ENCODE measurements around the gene CACNA1E. TPM values are rescaled to one million over a fixed set of nuclear protein-coding genes. Genes with fewer than 3 reads are reported as not detected.
"Not testable (repeated sequence)": the region's sequence is repeated elsewhere in the genome, so short reads cannot be mapped to it uniquely, and the experiment has no call there.

The CACNA1E gene
- polyA plus RNA-seq, 2 donors: 0.01 TPM; not detected in 1

DNA sequence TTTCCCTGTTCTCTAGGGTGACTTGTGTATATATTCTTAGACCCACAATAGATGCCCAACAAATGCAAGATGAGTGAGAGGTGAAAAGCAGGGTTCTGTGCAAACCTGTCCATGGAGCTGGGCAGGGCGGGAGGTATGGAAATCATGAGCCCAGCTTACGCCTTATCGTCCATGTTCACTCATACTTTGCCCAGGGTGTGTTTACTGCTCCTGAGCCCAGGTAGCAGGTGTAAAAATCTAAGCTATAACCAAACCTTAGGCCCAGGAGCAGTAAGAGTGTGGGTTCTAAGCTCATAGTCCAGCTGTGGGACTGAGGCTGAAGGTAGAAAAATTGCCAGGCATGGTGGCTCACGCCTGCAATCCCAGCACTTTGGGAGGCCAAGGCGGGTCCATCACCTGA, 48.1 kb downstream of the CACNA1E start:
- Histone ChIP-seq H3K36me3 (ENCODE audit: control insufficient read depth in 2 of 2, insufficient read depth in 2 of 2, low read length in 1 of 2) (no peaks in the 10 kb centered on the region), H3K27ac (ENCODE audit: low read depth in 2 of 2, low read length in 1 of 2) (no peak overlapping the region), H3K4me1 (ENCODE audit: control insufficient read depth in 2 of 2, insufficient read depth in 2 of 2, low read length in 1 of 2) (no peaks in the 10 kb centered on the region), H3K4me3 (ENCODE audit: low read depth in 1 of 2, low read length in 2 of 2) (no peak overlapping the region), H3K27me3 (ENCODE audit: control insufficient read depth in 1 of 2, insufficient read depth in 2 of 2, low read length in 2 of 2) (no peaks in the 10 kb centered on the region), H3K9me3 (ENCODE audit: control insufficient read depth in 2 of 2, insufficient read depth in 1 of 2, low read depth in 1 of 2, low read length in 1 of 2) (peaks cover 0 to 4% of the 10 kb centered on the region in 2 donors)
- WGBS, 2 donors: 78 to 94% methylated on average over 5 of the region's 5 CpGs

DNA sequence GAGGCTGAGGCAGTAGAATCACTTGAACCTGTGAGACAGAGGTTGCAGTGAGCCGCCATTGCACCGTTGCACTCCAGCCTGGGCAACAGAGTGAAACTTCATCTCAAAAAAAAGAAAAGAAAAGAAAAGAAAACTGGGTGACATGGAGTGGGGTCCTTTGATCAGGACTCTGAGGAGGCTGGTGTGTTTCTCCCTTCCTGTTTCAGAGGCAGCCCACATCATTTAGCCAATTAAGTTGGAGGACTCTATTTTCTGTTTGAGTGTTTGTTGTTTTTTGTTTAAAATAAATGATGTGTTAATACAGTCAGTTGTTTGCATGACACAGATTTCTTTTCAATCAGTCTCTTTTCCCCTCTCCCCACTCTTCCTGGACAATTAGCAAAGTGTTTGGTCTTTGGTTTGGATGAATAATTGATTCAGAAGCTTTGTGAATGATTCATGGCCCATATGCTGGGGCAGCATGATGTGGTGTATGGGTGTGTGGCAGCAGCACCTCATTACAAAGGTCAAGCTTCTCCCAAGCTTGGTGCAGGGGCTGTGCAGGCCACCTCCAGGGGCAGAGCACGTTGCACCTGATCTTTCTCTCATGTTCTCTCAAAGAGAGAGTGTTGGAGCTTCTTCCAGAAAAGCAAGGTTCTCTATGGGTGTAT, 48.8 kb downstream of the CACNA1E start:
- H3K36me3 ChIP-seq (ENCODE audit: control insufficient read depth in 2 of 2, insufficient read depth in 2 of 2, low read length in 1 of 2): no peaks in the 10 kb centered on the region
- WGBS, 2 donors: 72 to 74% methylated on average over 3 of the region's 3 CpGs
- no peaks in the 10 kb centered on the region for H3K4me1 ChIP-seq (ENCODE audit: control insufficient read depth in 2 of 2, insufficient read depth in 2 of 2, low read length in 1 of 2)
- no peak overlapping the region for H3K4me3 ChIP-seq (ENCODE audit: low read depth in 1 of 2, low read length in 2 of 2)
- peaks cover 0 to 8% of the 10 kb centered on the region in 2 donors for H3K9me3 ChIP-seq (ENCODE audit: control insufficient read depth in 2 of 2, insufficient read depth in 1 of 2, low read depth in 1 of 2, low read length in 1 of 2)
- peaks cover 0 to 4% of the 10 kb centered on the region in 2 donors for H3K27me3 ChIP-seq (ENCODE audit: control insufficient read depth in 1 of 2, insufficient read depth in 2 of 2, low read length in 2 of 2)
- H3K27ac ChIP-seq (ENCODE audit: low read depth in 2 of 2, low read length in 1 of 2): no peak overlapping the region

GRCh38 chr1:181538836-181539235, 55.5 kb downstream of the CACNA1E start:
- H3K36me3 ChIP-seq (ENCODE audit: control insufficient read depth in 2 of 2, insufficient read depth in 2 of 2, low read length in 1 of 2): no peaks in the 10 kb centered on the region
- no peaks in the 10 kb centered on the region for H3K4me1 ChIP-seq (ENCODE audit: control insufficient read depth in 2 of 2, insufficient read depth in 2 of 2, low read length in 1 of 2)
- no peak overlapping the region for H3K27ac ChIP-seq (ENCODE audit: low read depth in 2 of 2, low read length in 1 of 2)
- peaks cover 0 to 4% of the 10 kb centered on the region in 2 donors for H3K27me3 ChIP-seq (ENCODE audit: control insufficient read depth in 1 of 2, insufficient read depth in 2 of 2, low read length in 2 of 2)
- H3K4me3 ChIP-seq (ENCODE audit: low read depth in 1 of 2, low read length in 2 of 2): no peak overlapping the region
- WGBS, 2 donors: 60 to 72% methylated on average over 2 of the region's 2 CpGs
- H3K9me3 ChIP-seq (ENCODE audit: control insufficient read depth in 2 of 2, insufficient read depth in 1 of 2, low read depth in 1 of 2, low read length in 1 of 2): peaks cover 0 to 4% of the 10 kb centered on the region in 2 donors

DNA sequence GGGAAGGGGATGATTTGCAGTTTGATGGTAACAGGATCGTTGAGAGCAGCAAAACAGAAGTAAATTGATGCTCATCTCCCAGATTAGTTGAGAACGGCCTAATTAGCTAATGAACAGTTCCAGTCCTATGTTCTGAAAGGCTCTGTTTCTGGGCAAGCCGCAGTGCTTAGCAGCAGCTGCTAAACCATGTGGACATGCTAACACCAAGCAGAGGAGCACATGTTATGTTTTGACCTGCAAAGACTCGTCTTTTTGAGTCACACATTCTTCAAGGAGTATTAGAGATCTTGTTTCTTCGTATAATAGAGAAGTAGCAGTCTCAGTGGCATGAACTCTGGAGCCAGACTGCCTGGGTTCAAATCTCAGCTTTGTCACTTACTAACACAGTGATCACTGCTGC, 58.1 kb downstream of the CACNA1E start:
- Histone ChIP-seq H3K27me3 (ENCODE audit: control insufficient read depth in 1 of 2, insufficient read depth in 2 of 2, low read length in 2 of 2) (peaks cover 0 to 4% of the 10 kb centered on the region in 2 donors), H3K4me3 (ENCODE audit: low read depth in 1 of 2, low read length in 2 of 2) (no peak overlapping the region), H3K36me3 (ENCODE audit: control insufficient read depth in 2 of 2, insufficient read depth in 2 of 2, low read length in 1 of 2) (no peaks in the 10 kb centered on the region), H3K27ac (ENCODE audit: low read depth in 2 of 2, low read length in 1 of 2) (no peak overlapping the region), H3K4me1 (ENCODE audit: control insufficient read depth in 2 of 2, insufficient read depth in 2 of 2, low read length in 1 of 2) (no peaks in the 10 kb centered on the region), H3K9me3 (ENCODE audit: control insufficient read depth in 2 of 2, insufficient read depth in 1 of 2, low read depth in 1 of 2, low read length in 1 of 2) (peaks cover 0 to 4% of the 10 kb centered on the region in 2 donors)
- 37 to 56% methylated on average over 5 of the region's 5 CpGs for WGBS, 2 donors

DNA sequence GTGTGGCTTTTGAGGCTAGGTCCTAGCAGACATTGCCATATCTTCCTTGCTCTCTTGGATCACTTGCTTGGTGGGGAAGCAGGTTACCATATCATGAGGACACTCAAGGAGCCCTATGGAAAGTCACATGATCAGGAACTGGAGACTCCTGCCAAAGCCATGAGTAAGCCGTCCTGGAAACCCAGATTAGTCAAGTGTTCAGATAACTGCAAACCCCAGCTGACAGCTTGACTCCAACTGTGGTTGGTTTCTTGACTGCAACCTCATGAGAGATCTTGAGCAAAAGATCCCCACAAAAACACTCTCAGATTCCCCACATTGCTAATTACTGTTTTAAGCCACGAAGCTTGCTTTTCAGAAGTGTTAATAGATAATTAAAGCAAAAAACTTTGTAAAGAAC, 58.6 kb downstream of the CACNA1E start:
- Histone ChIP-seq H3K27ac (ENCODE audit: low read depth in 2 of 2, low read length in 1 of 2) (no peak overlapping the region), H3K4me3 (ENCODE audit: low read depth in 1 of 2, low read length in 2 of 2) (no peak overlapping the region), H3K9me3 (ENCODE audit: control insufficient read depth in 2 of 2, insufficient read depth in 1 of 2, low read depth in 1 of 2, low read length in 1 of 2) (peaks cover 0 to under 1% of the 10 kb centered on the region in 2 donors), H3K4me1 (ENCODE audit: control insufficient read depth in 2 of 2, insufficient read depth in 2 of 2, low read length in 1 of 2) (no peaks in the 10 kb centered on the region), H3K36me3 (ENCODE audit: control insufficient read depth in 2 of 2, insufficient read depth in 2 of 2, low read length in 1 of 2) (no peaks in the 10 kb centered on the region), H3K27me3 (ENCODE audit: control insufficient read depth in 1 of 2, insufficient read depth in 2 of 2, low read length in 2 of 2) (no peaks in the 10 kb centered on the region)
- WGBS, 2 donors: 52 to 53% methylated on average over 2 of the region's 2 CpGs

- 60 to 73% methylated on average over 4 of the region's 4 CpGs for WGBS, 2 donors
Measured at GRCh38 chr1:181542406-181542805, 59.1 kb downstream of the CACNA1E start.

DNA sequence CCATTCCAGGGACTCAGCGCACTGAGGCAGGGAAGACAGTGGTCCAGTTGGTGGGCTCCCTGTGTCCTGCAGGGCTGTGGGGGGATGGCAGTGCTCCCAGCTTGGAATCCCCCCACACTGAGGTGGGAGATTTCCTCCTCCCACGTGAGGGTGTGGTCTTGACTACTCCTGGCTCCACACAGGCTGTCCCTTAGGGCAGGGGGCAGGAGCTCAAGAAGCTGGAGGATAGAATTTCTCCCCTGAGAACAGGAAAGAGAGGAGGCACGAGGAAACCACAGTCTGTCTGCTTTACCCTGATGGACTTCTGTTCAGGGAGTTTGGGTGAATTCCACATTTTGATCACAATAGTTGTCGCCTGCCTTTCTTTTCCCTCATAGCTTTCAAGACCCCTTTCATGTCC, 62.1 kb downstream of the CACNA1E start:
- no peaks in the 10 kb centered on the region for H3K9me3 ChIP-seq (ENCODE audit: control insufficient read depth in 2 of 2, insufficient read depth in 1 of 2, low read depth in 1 of 2, low read length in 1 of 2)
- no peaks in the 10 kb centered on the region for H3K27me3 ChIP-seq (ENCODE audit: control insufficient read depth in 1 of 2, insufficient read depth in 2 of 2, low read length in 2 of 2)
- WGBS, 2 donors: 32 to 42% methylated on average over 4 of the region's 4 CpGs
- H3K27ac ChIP-seq (ENCODE audit: low read depth in 2 of 2, low read length in 1 of 2): no peak overlapping the region
- H3K4me1 ChIP-seq (ENCODE audit: control insufficient read depth in 2 of 2, insufficient read depth in 2 of 2, low read length in 1 of 2): peaks cover 0 to 2% of the 10 kb centered on the region in 2 donors
- no peaks in the 10 kb centered on the region for H3K36me3 ChIP-seq (ENCODE audit: control insufficient read depth in 2 of 2, insufficient read depth in 2 of 2, low read length in 1 of 2)
- H3K4me3 ChIP-seq (ENCODE audit: low read depth in 1 of 2, low read length in 2 of 2): no peak overlapping the region

More at GRCh38 chr1:181542406-181542805, 59.1 kb downstream of the CACNA1E start:
- not testable (repeated sequence) for H3K36me3 ChIP-seq (ENCODE audit: control insufficient read depth in 2 of 2, insufficient read depth in 2 of 2, low read length in 1 of 2); H3K27me3 ChIP-seq (ENCODE audit: control insufficient read depth in 1 of 2, insufficient read depth in 2 of 2, low read length in 2 of 2); H3K4me1 ChIP-seq (ENCODE audit: control insufficient read depth in 2 of 2, insufficient read depth in 2 of 2, low read length in 1 of 2); H3K4me3 ChIP-seq (ENCODE audit: low read depth in 1 of 2, low read length in 2 of 2); H3K9me3 ChIP-seq (ENCODE audit: control insufficient read depth in 2 of 2, insufficient read depth in 1 of 2, low read depth in 1 of 2, low read length in 1 of 2); H3K27ac ChIP-seq (ENCODE audit: low read depth in 2 of 2, low read length in 1 of 2)

DNA sequence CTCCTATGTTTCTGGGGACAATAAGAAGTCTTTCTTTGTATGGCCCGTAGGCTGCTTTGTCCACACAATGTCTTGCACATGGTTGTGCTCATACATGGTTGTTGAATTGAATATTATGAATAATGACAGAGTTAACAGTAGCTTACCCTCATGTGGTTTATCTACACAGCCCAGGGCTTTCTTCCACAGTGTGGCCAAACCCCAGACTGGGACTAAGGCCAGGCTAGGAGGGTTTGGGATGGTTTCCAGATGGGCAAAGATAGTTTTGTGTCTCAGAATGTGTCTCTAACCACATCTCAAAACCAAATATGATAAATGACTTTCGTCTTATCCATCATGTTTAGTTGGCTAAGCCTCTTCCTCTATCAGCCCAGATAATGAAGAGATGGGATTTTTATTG, 65.2 kb downstream of the CACNA1E start:
- H3K4me1 ChIP-seq (ENCODE audit: control insufficient read depth in 2 of 2, insufficient read depth in 2 of 2, low read length in 1 of 2): peaks cover 0 to 2% of the 10 kb centered on the region in 2 donors
- no peak overlapping the region for H3K27ac ChIP-seq (ENCODE audit: low read depth in 2 of 2, low read length in 1 of 2)
- H3K9me3 ChIP-seq (ENCODE audit: control insufficient read depth in 2 of 2, insufficient read depth in 1 of 2, low read depth in 1 of 2, low read length in 1 of 2): no peaks in the 10 kb centered on the region
- no peaks in the 10 kb centered on the region for H3K27me3 ChIP-seq (ENCODE audit: control insufficient read depth in 1 of 2, insufficient read depth in 2 of 2, low read length in 2 of 2)
- H3K4me3 ChIP-seq (ENCODE audit: low read depth in 1 of 2, low read length in 2 of 2): no peak overlapping the region
- WGBS, 2 donors: 59 to 64% methylated on average over 2 of the region's 2 CpGs
- H3K36me3 ChIP-seq (ENCODE audit: control insufficient read depth in 2 of 2, insufficient read depth in 2 of 2, low read length in 1 of 2): no peaks in the 10 kb centered on the region

DNA sequence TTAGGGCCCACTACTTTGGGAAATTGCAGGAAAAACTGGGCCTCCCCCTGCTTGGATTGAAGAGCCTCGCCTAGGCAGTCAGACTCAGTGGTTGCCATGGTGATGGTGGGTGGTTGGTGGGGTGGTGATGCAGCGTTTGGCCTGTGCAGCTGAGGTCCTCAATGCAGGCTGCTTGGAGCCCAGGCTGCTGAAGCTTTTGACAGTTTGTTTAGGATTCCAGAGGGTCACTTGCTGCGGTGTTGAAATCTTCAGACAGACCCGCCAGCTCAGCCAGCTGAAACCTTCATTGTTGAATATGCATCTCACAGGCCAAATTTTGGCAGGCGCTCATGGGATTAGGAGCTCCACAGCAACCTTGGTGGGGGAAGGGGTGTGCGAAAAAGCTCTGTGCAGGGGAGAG, 67.9 kb downstream of the CACNA1E start:
- H3K9me3 ChIP-seq (ENCODE audit: control insufficient read depth in 2 of 2, insufficient read depth in 1 of 2, low read depth in 1 of 2, low read length in 1 of 2): no peaks in the 10 kb centered on the region
- peak overlapping the region in 1 of 2 donors; percentile 17 for H3K27ac ChIP-seq (ENCODE audit: low read depth in 2 of 2, low read length in 1 of 2)
- H3K36me3 ChIP-seq (ENCODE audit: control insufficient read depth in 2 of 2, insufficient read depth in 2 of 2, low read length in 1 of 2): no peaks in the 10 kb centered on the region
- WGBS, 2 donors: 33 to 49% methylated on average over 6 of the region's 6 CpGs
- no peak overlapping the region for H3K4me3 ChIP-seq (ENCODE audit: low read depth in 1 of 2, low read length in 2 of 2)
- no peaks in the 10 kb centered on the region for H3K27me3 ChIP-seq (ENCODE audit: control insufficient read depth in 1 of 2, insufficient read depth in 2 of 2, low read length in 2 of 2)
- H3K4me1 ChIP-seq (ENCODE audit: control insufficient read depth in 2 of 2, insufficient read depth in 2 of 2, low read length in 1 of 2): peaks cover 0 to 2% of the 10 kb centered on the region in 2 donors

- peaks cover 0 to 2% of the 10 kb centered on the region in 2 donors for H3K4me1 ChIP-seq (ENCODE audit: control insufficient read depth in 2 of 2, insufficient read depth in 2 of 2, low read length in 1 of 2)
- WGBS, 2 donors: 66 to 71% methylated on average over 3 of the region's 3 CpGs
- no peaks in the 10 kb centered on the region for H3K9me3 ChIP-seq (ENCODE audit: control insufficient read depth in 2 of 2, insufficient read depth in 1 of 2, low read depth in 1 of 2, low read length in 1 of 2)
- H3K27ac ChIP-seq (ENCODE audit: low read depth in 2 of 2, low read length in 1 of 2): peak overlapping the region in 1 of 2 donors; percentile 36
- no peaks in the 10 kb centered on the region for H3K27me3 ChIP-seq (ENCODE audit: control insufficient read depth in 1 of 2, insufficient read depth in 2 of 2, low read length in 2 of 2)
- no peak overlapping the region for H3K4me3 ChIP-seq (ENCODE audit: low read depth in 1 of 2, low read length in 2 of 2)
- no peaks in the 10 kb centered on the region for H3K36me3 ChIP-seq (ENCODE audit: control insufficient read depth in 2 of 2, insufficient read depth in 2 of 2, low read length in 1 of 2)
Measured at GRCh38 chr1:181551754-181552153, 68.4 kb downstream of the CACNA1E start.

All from esophagus (tissue), 2 donors.